ENCODE results near the gene MATR3.

The MATR3 gene

DNA sequence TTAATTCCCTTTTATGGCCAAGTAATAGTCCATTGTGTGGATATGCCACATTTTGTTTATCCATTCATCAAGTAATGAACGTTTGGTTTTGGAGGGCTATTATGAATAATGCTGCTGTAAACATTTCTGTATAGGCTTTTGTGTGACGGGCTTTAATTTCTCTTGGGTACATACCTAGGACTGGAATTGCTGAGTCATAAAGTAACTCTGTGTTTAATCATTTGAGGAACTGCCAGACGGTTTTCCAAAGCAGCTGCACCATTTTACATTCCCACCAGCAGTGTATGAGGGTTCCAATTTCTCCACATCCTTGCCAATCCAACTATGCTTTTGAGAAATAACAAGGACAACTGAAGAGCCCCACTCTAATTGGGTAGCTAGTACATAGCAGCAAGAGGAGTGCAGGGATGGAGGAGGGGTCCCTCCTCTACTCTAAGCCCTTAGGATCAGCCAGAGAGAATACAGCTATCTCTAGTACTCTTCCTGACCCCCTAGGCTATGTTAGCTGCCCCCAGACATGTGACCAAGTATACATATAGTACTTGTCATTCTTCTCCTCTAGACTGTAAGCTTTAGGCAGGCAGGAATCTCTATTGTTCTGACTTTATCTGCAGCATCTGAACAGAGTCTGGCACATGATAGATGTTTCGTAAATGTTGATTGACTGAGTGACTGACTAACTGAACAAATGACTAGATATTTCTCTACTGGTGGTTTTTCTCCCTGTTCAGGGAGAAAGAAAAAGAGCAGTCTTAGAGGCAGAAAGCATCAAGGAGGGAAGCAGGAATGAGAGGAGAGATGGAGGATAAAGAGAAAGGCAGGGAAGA lies 22.1 kb upstream of the MATR3 start:
- H3K9ac ChIP-seq (ENCODE audit: insufficient read length) = no peak overlapping the region
- DNase-seq (ENCODE audit: low read depth, low spot score) = no peak

GRCh38 chr5:139272471-139273321 lies 20.8 kb upstream of the MATR3 start:
- peak overlapping the region; percentile 84 for H3K27ac ChIP-seq
- DNase-seq (ENCODE audit: low read depth, low spot score) = peak; percentile 77
- H3K9me3 ChIP-seq (ENCODE audit: low read depth, low read length) = no peaks in the 10 kb centered on the region
- TF ChIP-seq POLR2AphosphoS5 (IDR thresholded peaks at IDR 0.05; ENCODE audit: borderline replicate concordance, low read depth, low read length) (peak; percentile 51), EZH2 (IDR thresholded peaks at IDR 0.05) (no peak), FOXP2 (optimal IDR thresholded peaks at IDR 0.05; ENCODE audit: control extremely low read depth, extremely low read length, insufficient read depth) (no peak)
- peak overlapping the region; percentile 35 for H3K9ac ChIP-seq (ENCODE audit: insufficient read length)
- peak overlapping the region; percentile 89 for H3K4me3 ChIP-seq
- peaks cover 26% of the 10 kb centered on the region for H3K36me3 ChIP-seq (ENCODE audit: insufficient read depth, low read length)

More for the DNA sequence above, 22.1 kb upstream of the MATR3 start:
- Histone ChIP-seq H3K9me3 (ENCODE audit: low read depth, low read length) (no peaks in the 10 kb centered on the region), H3K36me3 (ENCODE audit: insufficient read depth, low read length) (peaks cover 13% of the 10 kb centered on the region), H3K27ac (no peak overlapping the region), H3K4me3 (no peak overlapping the region)
- TF ChIP-seq POLR2AphosphoS5 (IDR thresholded peaks at IDR 0.05; ENCODE audit: borderline replicate concordance, low read depth, low read length) = no peak
- TF ChIP-seq FOXP2 (optimal IDR thresholded peaks at IDR 0.05; ENCODE audit: control extremely low read depth, extremely low read length, insufficient read depth) = no peak
- TF ChIP-seq EZH2 (IDR thresholded peaks at IDR 0.05) = no peak

DNA sequence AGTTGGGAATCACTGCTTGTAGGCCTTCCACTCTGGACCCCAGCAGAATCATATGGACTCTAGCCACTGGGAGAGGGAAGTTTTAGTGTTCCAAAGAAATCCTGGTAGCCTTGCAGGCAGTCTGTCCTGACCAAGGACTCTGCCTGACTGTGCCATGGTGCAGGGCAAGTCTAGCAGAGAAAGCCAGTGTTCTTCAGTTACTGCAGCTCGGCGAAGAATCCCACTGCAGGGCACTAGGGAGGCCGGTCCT lies 20.3 kb upstream of the MATR3 start:
- TF ChIP-seq EZH2 (IDR thresholded peaks at IDR 0.05) = no peak
- TF ChIP-seq POLR2AphosphoS5 (IDR thresholded peaks at IDR 0.05; ENCODE audit: borderline replicate concordance, low read depth, low read length) = no peak
- no peak for TF ChIP-seq FOXP2 (optimal IDR thresholded peaks at IDR 0.05; ENCODE audit: control extremely low read depth, extremely low read length, insufficient read depth)
- Histone ChIP-seq H3K27ac (peak overlapping the region; percentile 84; the same call in 1 of the 2 replicates), H3K9me3 (ENCODE audit: low read depth, low read length) (no peaks in the 10 kb centered on the region), H3K36me3 (ENCODE audit: insufficient read depth, low read length) (peaks cover 31% of the 10 kb centered on the region), H3K4me3 (peak overlapping the region; percentile 89), H3K9ac (ENCODE audit: insufficient read length) (peak overlapping the region; percentile 4)
- DNase-seq (ENCODE audit: low read depth, low spot score) = no peak

- Histone ChIP-seq H3K9ac (ENCODE audit: insufficient read length) (peak overlapping the region; percentile 90), H3K36me3 (ENCODE audit: insufficient read depth, low read length) (peaks cover 36% of the 10 kb centered on the region), H3K9me3 (ENCODE audit: low read depth, low read length) (no peaks in the 10 kb centered on the region), H3K4me3 (peak overlapping the region; percentile 89), H3K27ac (peak overlapping the region; percentile 67)
- TF ChIP-seq POLR2AphosphoS5 (IDR thresholded peaks at IDR 0.05; ENCODE audit: borderline replicate concordance, low read depth, low read length) = peak; percentile 99
- no peak for TF ChIP-seq EZH2 (IDR thresholded peaks at IDR 0.05)
- no peak for TF ChIP-seq FOXP2 (optimal IDR thresholded peaks at IDR 0.05; ENCODE audit: control extremely low read depth, extremely low read length, insufficient read depth)
- DNase-seq (ENCODE audit: low read depth, low spot score) = no peak
Measured at GRCh38 chr5:139273572-139274289, 19.8 kb upstream of the MATR3 start.

DNA sequence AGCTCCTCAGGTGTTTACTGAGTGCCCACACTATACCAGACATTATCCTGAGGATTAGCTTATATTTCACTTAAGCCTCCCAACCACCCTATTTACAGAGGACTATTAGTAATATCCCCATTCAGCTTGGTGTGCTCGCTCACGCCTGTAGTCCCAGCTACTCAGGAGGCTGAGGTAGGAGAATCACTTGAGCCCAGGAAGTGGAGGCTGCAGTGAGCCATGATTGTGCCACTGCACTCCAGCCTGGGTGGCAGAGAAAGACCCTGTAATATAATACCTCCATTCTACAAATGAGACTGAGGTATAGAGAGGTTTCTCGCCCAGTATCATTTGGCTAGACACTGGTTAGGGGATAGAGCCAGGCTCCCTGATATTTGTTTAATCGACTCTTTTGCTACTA lies 18.0 kb upstream of the MATR3 start:
- no peak for DNase-seq (ENCODE audit: low read depth, low spot score)
- Histone ChIP-seq H3K36me3 (ENCODE audit: insufficient read depth, low read length) (peaks cover 54% of the 10 kb centered on the region), H3K9ac (ENCODE audit: insufficient read length) (peak overlapping the region; percentile 74), H3K27ac (peak overlapping the region; percentile 51), H3K4me3 (peak overlapping the region; percentile 89), H3K9me3 (ENCODE audit: low read depth, low read length) (no peaks in the 10 kb centered on the region)
- TF ChIP-seq FOXP2 (optimal IDR thresholded peaks at IDR 0.05; ENCODE audit: control extremely low read depth, extremely low read length, insufficient read depth) = no peak
- TF ChIP-seq POLR2AphosphoS5 (IDR thresholded peaks at IDR 0.05; ENCODE audit: borderline replicate concordance, low read depth, low read length) = no peak
- TF ChIP-seq EZH2 (IDR thresholded peaks at IDR 0.05) = no peak

DNA sequence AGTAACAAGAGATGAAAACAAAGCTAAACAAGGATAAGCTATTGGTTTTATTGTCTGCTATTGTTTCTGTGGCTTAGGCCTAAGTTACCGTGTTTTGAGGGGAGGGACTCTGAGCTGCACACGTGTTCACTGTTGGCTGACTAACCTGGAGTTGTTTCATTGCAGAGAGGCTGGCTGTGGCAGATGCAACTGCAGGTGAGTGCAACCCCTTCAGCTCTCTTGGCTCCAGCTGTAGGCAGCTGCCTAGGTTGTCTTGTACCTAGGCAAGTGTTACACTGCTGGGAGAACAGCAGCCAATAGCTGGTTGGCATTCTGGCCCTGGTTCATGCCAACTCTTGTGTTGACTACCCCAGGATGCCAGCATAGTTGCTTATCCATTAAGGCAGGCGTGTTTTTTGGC lies 17.6 kb upstream of the MATR3 start:
- Histone ChIP-seq H3K36me3 (ENCODE audit: insufficient read depth, low read length) (peaks cover 58% of the 10 kb centered on the region), H3K27ac (peak overlapping the region; percentile 80; the same call in 1 of the 2 replicates), H3K4me3 (peak overlapping the region; percentile 89), H3K9me3 (ENCODE audit: low read depth, low read length) (no peaks in the 10 kb centered on the region), H3K9ac (ENCODE audit: insufficient read length) (peak overlapping the region; percentile 74)
- no peak for DNase-seq (ENCODE audit: low read depth, low spot score)
- TF ChIP-seq POLR2AphosphoS5 (IDR thresholded peaks at IDR 0.05; ENCODE audit: borderline replicate concordance, low read depth, low read length) = no peak
- no peak for TF ChIP-seq EZH2 (IDR thresholded peaks at IDR 0.05)
- no peak for TF ChIP-seq FOXP2 (optimal IDR thresholded peaks at IDR 0.05; ENCODE audit: control extremely low read depth, extremely low read length, insufficient read depth)

DNA sequence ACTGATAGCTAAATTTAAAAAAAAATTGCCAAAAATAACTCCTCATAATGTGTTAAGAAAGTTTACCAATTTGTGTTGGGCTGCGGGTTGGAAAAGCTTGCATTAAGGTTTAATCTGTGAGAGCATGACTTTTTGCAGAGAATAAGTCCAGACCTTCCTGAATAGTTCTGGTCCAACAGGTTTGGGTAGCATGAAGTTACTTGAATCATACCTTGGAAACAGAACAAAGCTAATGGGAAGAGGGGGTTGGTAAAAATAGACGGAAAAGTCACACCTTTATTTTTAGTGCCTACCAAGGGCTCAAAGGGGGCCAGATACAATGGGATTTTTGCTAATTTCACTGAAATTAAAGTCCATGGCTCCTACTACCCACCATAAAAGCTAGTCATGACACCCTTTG lies 17.1 kb upstream of the MATR3 start:
- Histone ChIP-seq H3K27ac (peak overlapping the region; percentile 80), H3K36me3 (ENCODE audit: insufficient read depth, low read length) (peaks cover 61% of the 10 kb centered on the region), H3K9ac (ENCODE audit: insufficient read length) (peak overlapping the region; percentile 74), H3K9me3 (ENCODE audit: low read depth, low read length) (no peaks in the 10 kb centered on the region), H3K4me3 (peak overlapping the region; percentile 89)
- no peak for DNase-seq (ENCODE audit: low read depth, low spot score)
- TF ChIP-seq POLR2AphosphoS5 (IDR thresholded peaks at IDR 0.05; ENCODE audit: borderline replicate concordance, low read depth, low read length) (no peak), EZH2 (IDR thresholded peaks at IDR 0.05) (no peak), FOXP2 (optimal IDR thresholded peaks at IDR 0.05; ENCODE audit: control extremely low read depth, extremely low read length, insufficient read depth) (no peak)

GRCh38 chr5:139277171-139277570 lies 16.4 kb upstream of the MATR3 start:
- peak overlapping the region; percentile 89 for H3K4me3 ChIP-seq
- H3K9ac ChIP-seq (ENCODE audit: insufficient read length) = peak overlapping the region; percentile 74
- DNase-seq (ENCODE audit: low read depth, low spot score) = no peak

More at GRCh38 chr5:139277171-139277570, 16.4 kb upstream of the MATR3 start:
- H3K9me3 ChIP-seq (ENCODE audit: low read depth, low read length) = no peaks in the 10 kb centered on the region
- peak overlapping the region; percentile 80 for H3K27ac ChIP-seq
- TF ChIP-seq POLR2AphosphoS5 (IDR thresholded peaks at IDR 0.05; ENCODE audit: borderline replicate concordance, low read depth, low read length) (no peak), EZH2 (IDR thresholded peaks at IDR 0.05) (no peak), FOXP2 (optimal IDR thresholded peaks at IDR 0.05; ENCODE audit: control extremely low read depth, extremely low read length, insufficient read depth) (no peak)
- peaks cover 69% of the 10 kb centered on the region for H3K36me3 ChIP-seq (ENCODE audit: insufficient read depth, low read length)

Data from SK-N-MC (cell line).